ENCODE results near the gene GLT8D2. TPM values are rescaled to one million over a fixed set of nuclear protein-coding genes. Genes with fewer than 3 reads are reported as not detected.

Gene GLT8D2
- total RNA-seq, 2 experiments from 2014 or later = not detected

GRCh38 chr12:104055686-104056388 lies 5.8 kb upstream of the GLT8D2 start:
- Mint-ChIP-seq H3K9me3 (peaks cover 2% of the 10 kb centered on the region), H3K36me3 (ENCODE audit: low read depth) (no peaks in the 10 kb centered on the region), H3K27me3 (peaks cover 20% of the 10 kb centered on the region), H3K4me3 (no peak overlapping the region), H3K4me1 (ENCODE audit: low read depth) (no peaks in the 10 kb centered on the region), H3K27ac (no peak overlapping the region)
- ATAC-seq (no peak), DNase-seq (no peak)
- no peak for TF ChIP-seq CTCF (IDR thresholded peaks at IDR 0.05)
- intact Hi-C loops (cut with micrococcal nuclease) = loop anchor here (2.0 kb wide), 1 partner anchor 53 kb away; no protein-coding TSS in a partner anchor
- CTCF ChIA-PET = interaction anchor here (1.3 to 5.9 kb wide), 3 partner anchors 10 to 53 kb away, joined by 3 to 105 read pairs (median 4); no protein-coding TSS in a partner anchor
- POLR2A ChIA-PET = interaction anchor here (0.6 kb wide), 1 partner anchor 14 kb away, joined by 4 read pairs; no protein-coding TSS in a partner anchor

- ATAC-seq (no peak), DNase-seq (no peak)
- intact Hi-C loops (cut with micrococcal nuclease) = no loop called here
- Mint-ChIP-seq H3K27me3 (peaks cover 21% of the 10 kb centered on the region), H3K27ac (no peak overlapping the region), H3K4me3 (no peak overlapping the region), H3K4me1 (ENCODE audit: low read depth) (peaks cover 3% of the 10 kb centered on the region), H3K36me3 (ENCODE audit: low read depth) (no peaks in the 10 kb centered on the region), H3K9me3 (peaks cover 2% of the 10 kb centered on the region)
- TF ChIP-seq CTCF (IDR thresholded peaks at IDR 0.05) = no peak
- POLR2A ChIA-PET = no interaction called here
- CTCF ChIA-PET = interaction anchor here (1.3 to 5.9 kb wide), 2 partner anchors 38 to 54 kb away, joined by 3 to 105 read pairs; no protein-coding TSS in a partner anchor
Observed at GRCh38 chr12:104054681-104055346, 4.8 kb upstream of the GLT8D2 start.

- Mint-ChIP-seq H3K4me1 (ENCODE audit: low read depth) (peaks cover 7% of the 10 kb centered on the region), H3K4me3 (no peak overlapping the region), H3K27me3 (peaks cover 29% of the 10 kb centered on the region), H3K9me3 (no peaks in the 10 kb centered on the region), H3K27ac (no peak overlapping the region), H3K36me3 (ENCODE audit: low read depth) (no peaks in the 10 kb centered on the region)
- ATAC-seq = no peak
- no peak for TF ChIP-seq CTCF (IDR thresholded peaks at IDR 0.05)
- intact Hi-C loops (cut with micrococcal nuclease) = no loop called here
- CTCF ChIA-PET = interaction anchor here (0.5 to 1.2 kb wide), 2 partner anchors 58 to 59 kb away, joined by 3 read pairs; no protein-coding TSS in a partner anchor
- POLR2A ChIA-PET = no interaction called here
- no peak for DNase-seq
Observed at GRCh38 chr12:104050436-104050835, 449 bp upstream of the GLT8D2 start.

GRCh38 chr12:104049278-104049902 lies 597 bp downstream of the GLT8D2 start:
- H3K4me3 Mint-ChIP-seq = no peak overlapping the region

More at GRCh38 chr12:104049278-104049902, 597 bp downstream of the GLT8D2 start:
- Mint-ChIP-seq H3K27me3 (peaks cover 26% of the 10 kb centered on the region), H3K4me1 (ENCODE audit: low read depth) (peaks cover 7% of the 10 kb centered on the region), H3K27ac (no peak overlapping the region), H3K36me3 (ENCODE audit: low read depth) (no peaks in the 10 kb centered on the region), H3K9me3 (no peaks in the 10 kb centered on the region)
- intact Hi-C loops (cut with micrococcal nuclease) = no loop called here
- ATAC-seq (no peak), DNase-seq (no peak)
- POLR2A ChIA-PET = no interaction called here
- no peak for TF ChIP-seq CTCF (IDR thresholded peaks at IDR 0.05)
- CTCF ChIA-PET = no interaction called here
